Posterior cingulate gyrus (tissue), 11 donors: Measurements from ENCODE around the gene RTN4R.

Experiments
- DNase-seq, 10 donors: peaks; one replicate each; pipeline versions ENCODE4 v3.0.0 to v3.0.0-alpha.2; 2020 to 2021; ENCODE audit warnings: mixed read lengths in 3 of 10
- intact Hi-C: fragments of 100-400 bp; cut with DNase I; formaldehyde crosslinking; loops from one replicate; pipeline ENCODE4 v1.15.1; 2023

RTN4R gene

DNA sequence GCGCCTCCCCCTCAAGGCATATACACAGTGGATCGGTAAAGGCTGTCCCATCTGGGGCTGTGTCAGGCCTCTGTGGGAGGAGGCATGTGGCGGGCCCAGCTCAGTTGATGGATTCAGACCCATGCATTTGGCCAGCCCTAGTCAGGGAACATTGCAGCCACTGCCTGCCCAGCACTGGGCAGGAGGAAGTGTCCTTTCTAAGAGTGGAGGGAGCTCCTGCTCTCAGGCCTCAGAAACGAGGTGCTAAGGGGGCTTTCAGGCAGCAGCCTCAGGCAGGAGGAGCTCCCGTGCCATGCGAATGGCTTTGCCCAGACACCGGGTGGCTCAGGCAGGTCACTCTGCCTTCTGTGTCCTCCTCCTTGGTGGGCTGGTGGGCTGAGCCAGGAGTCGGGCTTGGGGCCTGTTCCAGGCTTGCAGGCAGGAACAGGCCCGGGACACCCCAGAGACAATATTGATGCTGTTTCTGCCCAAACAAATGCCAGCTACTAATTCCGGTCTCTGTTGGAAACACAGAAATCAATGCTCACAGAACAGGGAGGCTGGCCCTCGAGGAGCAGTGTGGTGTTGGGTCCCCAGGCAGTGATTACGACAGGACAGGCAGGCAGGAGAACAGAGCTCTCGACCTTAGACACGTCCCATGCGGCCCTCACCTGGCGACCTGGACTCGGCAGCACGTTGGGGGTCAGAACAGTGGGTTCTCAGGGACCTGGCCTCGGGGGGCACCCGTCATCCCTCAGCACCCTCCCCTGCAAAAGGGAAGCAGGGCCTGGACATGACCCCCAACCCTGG, 75.0 kb downstream of the RTN4R start:
- DNase-seq = no peak
- intact Hi-C loops = no loop called here

DNA sequence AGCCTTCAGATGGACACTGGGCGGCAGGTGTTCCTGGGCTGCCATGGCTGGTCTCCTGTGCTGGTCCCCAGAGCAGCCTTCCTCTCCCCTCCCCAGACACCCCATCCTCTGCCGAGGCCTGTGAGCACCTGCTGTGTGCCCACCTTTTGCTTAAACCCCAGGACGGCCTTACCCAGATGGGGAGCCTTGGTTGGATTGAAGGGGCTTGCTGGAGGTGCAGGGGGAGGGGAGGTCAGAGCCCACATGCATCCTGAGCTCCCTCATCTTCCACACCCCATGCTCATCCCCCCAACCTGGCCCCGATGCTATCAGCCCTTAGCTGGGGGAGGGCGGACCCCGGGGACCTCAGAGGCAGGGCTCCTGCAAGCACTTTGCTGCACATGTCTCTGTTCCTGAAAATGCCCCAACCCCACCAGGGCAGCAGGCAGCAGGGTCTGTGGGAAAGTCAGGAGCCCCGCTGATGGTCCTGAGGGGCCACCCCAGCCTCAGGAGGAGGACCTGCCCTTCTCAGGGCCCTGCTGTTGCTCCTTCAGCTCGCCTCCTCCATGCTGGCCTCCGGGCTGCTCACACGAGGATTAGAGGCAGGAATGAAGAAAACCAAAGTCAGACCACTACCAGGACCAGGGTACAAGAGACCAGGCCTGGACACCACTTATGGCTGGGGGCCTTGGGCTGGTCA, 75.7 kb downstream of the RTN4R start:
- no peak for DNase-seq
- intact Hi-C loops = no loop called here

- intact Hi-C loops = no loop called here
- no peak for DNase-seq
Observed at GRCh38 chr22:20191803-20192202, 76.3 kb downstream of the RTN4R start.
